H9 (cell line): Measurements from ENCODE around the gene ACADL. TPM values are rescaled to one million over a fixed set of nuclear protein-coding genes. Genes with fewer than 3 reads are reported as not detected.

Experiments used
- DNase-seq: peaks from one replicate; pipeline ENCODE4 v3.0.0-alpha.2; 2017
- H2AFZ ChIP-seq: one replicate; pipeline ENCODE4 v1.6.1; 2013; ENCODE audit warnings: mild to moderate bottlenecking, low read length, control low read depth, moderate library complexity
- H2AK5ac ChIP-seq: 2 replicates; pipeline ENCODE4 v1.6.1; 2013; ENCODE audit warnings: low read length, control low read depth, mixed read lengths; ENCODE audit not compliant: insufficient read length
- H2BK120ac ChIP-seq: one replicate; pipeline ENCODE4 v1.6.1; 2013; ENCODE audit warnings: low read depth, mild to moderate bottlenecking, low read length, control low read depth, inconsistent platforms; ENCODE audit not compliant: poor library complexity, severe bottlenecking
- H2BK12ac ChIP-seq: 2 replicates; pipeline ENCODE4 v1.6.1; 2013; ENCODE audit warnings: low read length, control low read depth, mixed read lengths, low read depth; ENCODE audit not compliant: insufficient read length
- H2BK15ac ChIP-seq: 2 replicates; pipeline ENCODE4 v1.6.1; 2013; ENCODE audit warnings: low read depth, low read length, control low read depth
- H2BK20ac ChIP-seq: one replicate; pipeline ENCODE4 v1.6.1; 2013; ENCODE audit warnings: low read depth, mild to moderate bottlenecking, low read length, control low read depth, inconsistent platforms; ENCODE audit not compliant: poor library complexity, severe bottlenecking
- H2BK5ac ChIP-seq: 2 replicates; pipeline ENCODE4 v1.6.1; 2013; ENCODE audit warnings: low read length, control low read depth, mixed read lengths; ENCODE audit not compliant: insufficient read length
- H3K14ac ChIP-seq: 2 replicates; pipeline ENCODE4 v1.6.1; 2013; ENCODE audit warnings: low read length, control low read depth; ENCODE audit not compliant: insufficient read depth
- H3K18ac ChIP-seq: 2 replicates; pipeline ENCODE4 v1.6.1; 2013; ENCODE audit warnings: low read depth, mild to moderate bottlenecking, mixed read lengths, low read length, control low read depth; ENCODE audit not compliant: insufficient read length
- H3K23ac ChIP-seq: 2 replicates; pipeline ENCODE4 v1.6.1; 2013; ENCODE audit warnings: low read length, control low read depth, mixed read lengths, low read depth; ENCODE audit not compliant: insufficient read length
- H3K23me2 ChIP-seq: 2 replicates; pipeline ENCODE4 v1.6.1; 2013; ENCODE audit warnings: low read depth, mild to moderate bottlenecking, mixed read lengths, low read length, control low read depth; ENCODE audit not compliant: insufficient read length, poor library complexity, severe bottlenecking
- H3K27ac ChIP-seq: 2 replicates; pipeline ENCODE4 v1.5.1; 2013; ENCODE audit warnings: low read length, control low read depth, mixed read lengths, low read depth; ENCODE audit not compliant: insufficient read length
- H3K27me3 ChIP-seq: 2 replicates; pipeline ENCODE4 v1.6.1; 2013; ENCODE audit warnings: low read length, control low read depth, inconsistent platforms; ENCODE audit not compliant: insufficient read depth
- H3K4ac ChIP-seq: 2 replicates; pipeline ENCODE4 v1.6.1; 2013; ENCODE audit warnings: low read depth, mild to moderate bottlenecking, control low read depth, inconsistent platforms, low read length, moderate library complexity
- H3K4me1 ChIP-seq: 2 replicates; pipeline ENCODE4 v1.6.1; 2013; ENCODE audit warnings: low read length, control low read depth, inconsistent platforms; ENCODE audit not compliant: insufficient read depth
- H3K4me2 ChIP-seq: 2 replicates; pipeline ENCODE4 v1.6.1; 2013; ENCODE audit warnings: low read length, control low read depth, mixed read lengths; ENCODE audit not compliant: insufficient read length, insufficient read depth
- H3K56ac ChIP-seq: 2 replicates; pipeline ENCODE4 v1.6.1; 2013; ENCODE audit warnings: low read depth, mild to moderate bottlenecking, mixed read lengths, low read length, control low read depth; ENCODE audit not compliant: insufficient read length
- H3K79me1 ChIP-seq: 2 replicates; pipeline ENCODE4 v1.6.1; 2013; ENCODE audit warnings: low read depth, mild to moderate bottlenecking, moderate library complexity, low read length, control low read depth, inconsistent platforms; ENCODE audit not compliant: insufficient read depth, poor library complexity, severe bottlenecking
- H3K79me2 ChIP-seq: 2 replicates; pipeline ENCODE4 v1.6.1; 2013; ENCODE audit warnings: low read length, control low read depth, inconsistent platforms; ENCODE audit not compliant: insufficient read depth
- H3K9ac ChIP-seq: 2 replicates; pipeline ENCODE4 v1.6.1; 2013; ENCODE audit warnings: low read length, control low read depth, mixed read lengths; ENCODE audit not compliant: insufficient read length; ENCODE audit errors: extremely low read depth
- H3K9me3 ChIP-seq: one replicate; pipeline ENCODE4 v1.6.1; 2013; ENCODE audit warnings: low read depth, low read length, inconsistent platforms; ENCODE audit not compliant: control insufficient read depth
- H3T11ph ChIP-seq: one replicate; pipeline ENCODE4 v1.6.1; 2013; ENCODE audit warnings: mild to moderate bottlenecking, low read length, control low read depth, inconsistent platforms
- H4K20me1 ChIP-seq: one replicate; pipeline ENCODE4 v1.6.1; 2013; ENCODE audit not compliant: control insufficient read depth, insufficient read length, insufficient read depth
- H4K5ac ChIP-seq: 2 replicates; pipeline ENCODE4 v1.6.1; 2013; ENCODE audit warnings: low read depth, mild to moderate bottlenecking, mixed read lengths, low read length, control low read depth; ENCODE audit not compliant: insufficient read length
- H4K8ac ChIP-seq: replicated peaks from 2 replicates; pipeline ENCODE4 v1.6.1; 2013; ENCODE audit warnings: low read length, control low read depth, mixed read lengths, low read depth; ENCODE audit not compliant: insufficient read length
- H4K91ac ChIP-seq: 2 replicates; pipeline ENCODE4 v1.6.1; 2013; ENCODE audit warnings: low read depth, mild to moderate bottlenecking, moderate library complexity, mixed read lengths, low read length, control low read depth; ENCODE audit not compliant: insufficient read length
- H3K27ac Mint-ChIP-seq, 3 experiments: 2 replicates in 2 of 3; 3 replicates in 1 of 3; pipeline ENCODE4 v1.8.0; 2020 to 2021; ENCODE audit warnings: mixed read lengths in 3 of 3, mild to moderate bottlenecking in 1 of 3, moderate library complexity in 1 of 3
- H3K27me3 Mint-ChIP-seq: 2 replicates; pipeline ENCODE4 v1.8.0; 2021; ENCODE audit warnings: low read depth, mild to moderate bottlenecking, moderate library complexity, mixed read lengths
- H3K36me3 Mint-ChIP-seq, 3 experiments: 2 replicates in 2 of 3; 3 replicates in 1 of 3; pipeline ENCODE4 v1.8.0; 2020 to 2021; ENCODE audit warnings: low read depth in 3 of 3, mixed read lengths in 3 of 3; ENCODE audit not compliant: insufficient read depth in 1 of 3
- H3K4me1 Mint-ChIP-seq, 2 experiments: 2 replicates each; pipeline ENCODE4 v1.8.0; 2020; ENCODE audit warnings: mixed read lengths in 2 of 2
- H3K4me3 Mint-ChIP-seq, 2 experiments: 2 replicates in 1 of 2; 3 replicates in 1 of 2; pipeline ENCODE4 v1.8.0; 2020 to 2021; ENCODE audit warnings: mild to moderate bottlenecking in 2 of 2, mixed read lengths in 2 of 2, moderate library complexity in 1 of 2
- H3K9me3 Mint-ChIP-seq, 2 experiments: 2 replicates in 1 of 2; 3 replicates in 1 of 2; pipeline ENCODE4 v1.8.0; 2020; ENCODE audit warnings: mild to moderate bottlenecking in 2 of 2, mixed read lengths in 2 of 2, moderate library complexity in 1 of 2
- WGBS: extraction: QIAGEN DNeasy Blood & Tissue Kit; methylation state at CpG from one replicate; pipeline ENCODE4 v1.1.7; 2013; ENCODE audit warnings: missing lambda C conversion rate, low lambda C conversion rate, mixed read lengths; ENCODE audit not compliant: insufficient read length; ENCODE audit errors: extremely low coverage; 5-methylcytosine and 5-hydroxymethylcytosine counted together
- total RNA-seq: library from RNA; stranded (reverse); gene quantifications from 2 replicates; pipeline ENCODE4 v1.2.1, GENCODE V29; 2021
- TF ChIP-seq, protein P1 (sequence below): fragments of 200-600 bp; sonication (generic); conservative IDR thresholded peaks from 3 replicates; pipeline ENCODE4 v1.8.0; 2021; ENCODE audit warnings: antibody characterized with exemption, mild to moderate bottlenecking

ACADL gene
- total RNA-seq, 1 experiment from 2014 or later = 0.26 TPM

DNA sequence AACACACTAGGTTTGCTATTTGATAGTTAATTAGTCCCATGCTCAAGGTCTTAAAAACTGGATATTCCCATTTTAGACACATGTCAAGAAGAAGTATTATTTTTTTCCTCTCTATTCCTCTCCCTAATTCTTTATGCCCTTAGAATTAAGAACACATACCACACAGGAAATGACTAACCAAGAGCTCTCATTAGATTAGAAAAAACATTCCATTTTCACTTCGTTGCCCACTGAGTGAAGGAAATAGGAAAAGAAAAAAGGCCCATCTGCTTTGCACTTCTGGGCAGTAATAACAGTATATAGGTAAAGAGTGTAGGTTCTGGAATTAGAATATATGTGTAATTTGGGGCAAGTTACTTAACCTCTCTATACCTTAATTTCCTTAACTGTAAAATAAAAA is 26.9 kb downstream of the ACADL start:
- Histone ChIP-seq H2BK12ac (no peak overlapping the region), H2AK5ac (no peak overlapping the region), H3K18ac (no peak overlapping the region), H3K23me2 (no peaks in the 10 kb centered on the region), H2BK120ac (no peak overlapping the region), H4K20me1 (no peaks in the 10 kb centered on the region), H3K27ac (no peak overlapping the region), H2BK5ac (no peak overlapping the region), H3K27me3 (no peaks in the 10 kb centered on the region), H4K5ac (no peak overlapping the region), H3K14ac (no peak overlapping the region), H3K9me3 (no peaks in the 10 kb centered on the region), H3K4ac (no peak overlapping the region), H3K4me2 (no peak overlapping the region), H2BK15ac (no peak overlapping the region), H3K56ac (no peak overlapping the region), H4K91ac (no peak overlapping the region), H4K8ac (no peak overlapping the region), H2BK20ac (no peak overlapping the region), H3T11ph (no peak overlapping the region), H2AFZ (no peak overlapping the region), H3K79me1 (no peaks in the 10 kb centered on the region), H3K79me2 (no peaks in the 10 kb centered on the region), H3K23ac (no peak overlapping the region), H3K4me1 (no peaks in the 10 kb centered on the region), H3K9ac (no peak overlapping the region)
- Mint-ChIP-seq H3K27me3 (no peaks in the 10 kb centered on the region), H3K36me3 (no peaks in the 10 kb centered on the region), H3K27ac (no peak overlapping the region), H3K4me1 (peaks cover 0 to 3% of the 10 kb centered on the region in 2 experiments; a peak in 1 of 4 replicates), H3K9me3 (no peaks in the 10 kb centered on the region), H3K4me3 (no peak overlapping the region)
- TF ChIP-seq, protein P1, sequence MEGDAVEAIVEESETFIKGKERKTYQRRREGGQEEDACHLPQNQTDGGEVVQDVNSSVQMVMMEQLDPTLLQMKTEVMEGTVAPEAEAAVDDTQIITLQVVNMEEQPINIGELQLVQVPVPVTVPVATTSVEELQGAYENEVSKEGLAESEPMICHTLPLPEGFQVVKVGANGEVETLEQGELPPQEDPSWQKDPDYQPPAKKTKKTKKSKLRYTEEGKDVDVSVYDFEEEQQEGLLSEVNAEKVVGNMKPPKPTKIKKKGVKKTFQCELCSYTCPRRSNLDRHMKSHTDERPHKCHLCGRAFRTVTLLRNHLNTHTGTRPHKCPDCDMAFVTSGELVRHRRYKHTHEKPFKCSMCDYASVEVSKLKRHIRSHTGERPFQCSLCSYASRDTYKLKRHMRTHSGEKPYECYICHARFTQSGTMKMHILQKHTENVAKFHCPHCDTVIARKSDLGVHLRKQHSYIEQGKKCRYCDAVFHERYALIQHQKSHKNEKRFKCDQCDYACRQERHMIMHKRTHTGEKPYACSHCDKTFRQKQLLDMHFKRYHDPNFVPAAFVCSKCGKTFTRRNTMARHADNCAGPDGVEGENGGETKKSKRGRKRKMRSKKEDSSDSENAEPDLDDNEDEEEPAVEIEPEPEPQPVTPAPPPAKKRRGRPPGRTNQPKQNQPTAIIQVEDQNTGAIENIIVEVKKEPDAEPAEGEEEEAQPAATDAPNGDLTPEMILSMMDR = no peak
- no peak for DNase-seq
- no CpG with 5 or more reads among the region's 1 CpG for WGBS
